Aorta (tissue), 5 donors: ENCODE results near the gene CATSPERD. TPM values are rescaled to one million over a fixed set of nuclear protein-coding genes. Genes with fewer than 3 reads are reported as not detected.

Source experiments
- ATAC-seq: fragments of 200-7000 bp; cut with Tn5 transposase; one replicate; pipeline ENCODE4 v1.9.1; 2022; ENCODE audit warnings: moderate library complexity; ENCODE audit not compliant: low FRiP score
- DNase-seq, 2 donors: peaks; one replicate each; pipeline ENCODE4 v3.0.0-alpha.2; 2020
- H3K27ac ChIP-seq, 2 donors: one replicate each; pipeline ENCODE4 v1.5.1; 2013; ENCODE audit warnings: low read length in 2 of 2, mild to moderate bottlenecking in 2 of 2, moderate library complexity in 2 of 2, control low read depth in 1 of 2, inconsistent platforms in 1 of 2, low read depth in 1 of 2
- H3K27me3 ChIP-seq, 2 donors: one replicate each; pipeline ENCODE4 v1.6.1; 2013; ENCODE audit warnings: control low read depth in 1 of 2, low read length in 1 of 2, mild to moderate bottlenecking in 1 of 2, moderate library complexity in 1 of 2; ENCODE audit not compliant: insufficient read depth in 2 of 2, control insufficient read depth in 1 of 2
- H3K36me3 ChIP-seq, 2 donors: one replicate each; pipeline ENCODE4 v1.6.1; 2013; ENCODE audit warnings: control low read depth in 1 of 2, low read length in 1 of 2, mild to moderate bottlenecking in 1 of 2; ENCODE audit not compliant: insufficient read depth in 2 of 2, control insufficient read depth in 1 of 2
- H3K4me1 ChIP-seq, 2 donors: one replicate each; pipeline ENCODE4 v1.6.1; 2013; ENCODE audit warnings: low read length in 2 of 2, control low read depth in 1 of 2, mild to moderate bottlenecking in 1 of 2, moderate library complexity in 1 of 2; ENCODE audit not compliant: insufficient read depth in 2 of 2, control insufficient read depth in 1 of 2
- H3K4me3 ChIP-seq, 2 donors: one replicate each; pipeline ENCODE4 v1.5.1; 2013; ENCODE audit warnings: low read length in 2 of 2, control low read depth in 1 of 2, mild to moderate bottlenecking in 1 of 2
- H3K9me3 ChIP-seq: one replicate; pipeline ENCODE4 v1.6.1; 2013; ENCODE audit warnings: mild to moderate bottlenecking, low read length; ENCODE audit not compliant: control insufficient read depth
- WGBS, 2 donors: extraction: QIAGEN DNeasy Blood & Tissue Kit; methylation state at CpG; one replicate each; pipeline ENCODE4 v1.1.7; 2013; 5-methylcytosine and 5-hydroxymethylcytosine counted together
- intact Hi-C, 2 donors: fragments of 100-400 bp; cut with DNase I; formaldehyde crosslinking; loops; one replicate each; pipeline versions ENCODE4 v1.14.2 to v1.15.0; 2022
- polyA plus RNA-seq, 2 donors: library from polyadenylated mRNA; stranded (reverse); fragments of 200-250 nt; gene quantifications; one replicate each; pipeline ENCODE4 v1.2.3, GENCODE V29; 2013
- total RNA-seq, 2 donors: library from RNA; stranded (reverse); fragmentation: NEBNext Ultra II Directional; extraction: Animal tissue kit (Norgen Biotek cat#: 25700); gene quantifications; one replicate each; pipeline ENCODE4 v1.2.1, GENCODE V29; 2021
- donor health status: healthy with polysubstance abuse.
- donor health status: Bipolar disorder and iron deficiency.
- donor health status: DM: no; HTN: no; CAD: no.
- donor health status: DM: no; HTN: no; CAD: no.
- donor health status: DM: yes; HTN: yes; CAD: no.

The CATSPERD gene
- total and polyA plus RNA-seq, 4 donors: not detected

DNA sequence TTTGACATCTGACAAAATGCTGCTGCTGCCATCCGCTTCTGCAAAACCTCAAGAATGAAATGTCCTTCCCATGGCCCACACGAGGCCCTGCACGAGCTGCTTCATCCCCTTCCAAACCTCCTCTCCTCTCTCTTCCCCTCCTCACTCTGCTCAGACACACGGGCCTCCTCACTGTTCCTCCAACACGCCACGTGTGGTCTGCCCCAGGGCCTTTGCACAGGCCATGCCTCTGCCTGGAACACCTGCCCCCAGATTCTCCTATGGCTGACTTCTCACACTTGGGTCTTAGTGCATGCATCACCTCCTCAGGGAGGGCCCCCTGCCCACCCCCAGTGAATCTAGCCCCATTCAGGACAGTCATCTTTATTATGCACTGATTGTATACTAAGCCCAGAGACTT, 100.3 kb downstream of the CATSPERD start:
- no peaks in the 10 kb centered on the region for H3K36me3 ChIP-seq
- WGBS, 2 donors: 57 to 73% methylated on average over 5 to 6 of the region's 6 CpGs
- no peak for ATAC-seq
- H3K4me3 ChIP-seq: no peak overlapping the region
- H3K4me1 ChIP-seq: no peaks in the 10 kb centered on the region
- H3K9me3 ChIP-seq: no peaks in the 10 kb centered on the region
- no peak overlapping the region for H3K27ac ChIP-seq
- no peak for DNase-seq
- intact Hi-C loops: no loop called here
- H3K27me3 ChIP-seq: no peaks in the 10 kb centered on the region

DNA sequence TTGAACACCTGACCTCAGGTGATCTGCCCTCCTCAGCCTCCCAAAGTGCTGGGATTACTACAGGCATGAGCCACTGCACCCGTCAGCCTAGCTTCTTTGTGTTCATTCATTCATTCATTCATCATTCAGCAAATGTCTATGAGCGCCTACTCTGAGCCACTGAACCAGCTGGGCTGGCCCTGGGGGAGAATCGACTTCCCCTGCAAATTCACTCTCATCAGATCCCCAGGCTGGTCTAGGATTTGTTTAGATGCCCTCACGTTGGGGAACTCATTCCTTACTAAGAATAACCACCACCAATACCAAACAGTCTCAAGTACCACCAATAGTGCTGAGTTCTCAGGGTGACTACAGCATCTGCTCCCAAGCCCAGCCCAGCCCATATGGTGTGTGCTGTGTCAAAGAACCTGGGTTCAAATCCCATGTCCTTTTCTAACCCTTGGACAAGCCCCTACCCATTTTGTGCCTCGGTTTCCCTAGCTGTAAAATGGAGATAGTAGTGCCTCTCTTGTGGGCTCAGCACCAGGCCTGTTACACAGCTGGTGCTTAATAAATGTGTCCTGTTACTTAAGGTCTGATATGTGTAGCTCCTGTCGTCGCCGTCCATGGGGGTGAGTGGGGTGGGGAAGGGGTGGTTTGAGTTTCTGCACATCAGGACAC, 101.2 kb downstream of the CATSPERD start:
- no peak for ATAC-seq
- intact Hi-C loops: no loop called here

DNA sequence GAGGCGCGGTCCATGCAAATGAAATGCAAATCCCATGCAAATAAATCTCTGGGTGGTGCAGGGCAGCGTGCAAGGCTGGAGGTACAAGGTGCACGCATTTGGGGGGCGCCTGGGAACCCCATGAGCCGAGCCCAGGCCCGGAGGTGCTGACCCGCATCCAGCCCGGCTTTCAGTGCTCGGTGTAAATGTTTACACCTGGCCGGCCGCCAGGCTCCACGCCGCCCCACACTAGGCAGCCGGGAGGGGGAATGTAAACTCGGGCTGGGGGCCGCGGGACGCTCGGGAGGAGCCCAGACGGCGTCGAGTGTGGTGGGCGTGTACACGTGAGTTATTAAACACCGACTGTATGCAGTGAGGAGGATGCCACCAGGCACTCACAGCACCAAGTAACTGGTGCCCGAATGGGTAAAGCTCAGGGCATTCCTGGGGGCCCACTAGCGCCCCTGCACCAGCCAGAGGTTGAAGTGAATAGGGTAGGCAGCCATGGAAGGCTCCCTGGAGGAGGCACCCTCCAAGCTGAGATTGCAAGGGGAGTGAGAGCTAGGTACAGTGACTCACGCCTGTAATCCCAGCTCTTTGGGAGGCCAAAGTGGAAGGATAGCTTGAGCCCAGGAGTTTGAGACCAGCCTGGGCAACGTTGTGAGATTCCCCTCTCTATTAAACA, 101.9 kb downstream of the CATSPERD start:
- DNase-seq: no peak
- H3K4me1 ChIP-seq: no peaks in the 10 kb centered on the region
- no peaks in the 10 kb centered on the region for H3K27me3 ChIP-seq
- H3K4me3 ChIP-seq: no peak overlapping the region
- H3K36me3 ChIP-seq: no peaks in the 10 kb centered on the region
- intact Hi-C loops: no loop called here
- WGBS, 2 donors: 17 to 21% methylated on average over 30 of the region's 30 CpGs
- ATAC-seq: no peak
- H3K27ac ChIP-seq: no peak overlapping the region
- no peaks in the 10 kb centered on the region for H3K9me3 ChIP-seq

More for the DNA sequence above, 101.2 kb downstream of the CATSPERD start:
- Histone ChIP-seq H3K4me3 (no peak overlapping the region), H3K4me1 (no peaks in the 10 kb centered on the region), H3K27ac (no peak overlapping the region), H3K36me3 (no peaks in the 10 kb centered on the region), H3K27me3 (no peaks in the 10 kb centered on the region), H3K9me3 (no peaks in the 10 kb centered on the region)
- WGBS, 2 donors: 43 to 53% methylated on average over 8 of the region's 8 CpGs
- DNase-seq: no peak

- WGBS, 2 donors: 79 to 82% methylated on average over 30 of the region's 30 CpGs
- intact Hi-C loops: no loop called here
- Histone ChIP-seq H3K36me3 (no peaks in the 10 kb centered on the region), H3K4me1 (no peaks in the 10 kb centered on the region), H3K27ac (no peak overlapping the region), H3K27me3 (peaks cover 0 to 2% of the 10 kb centered on the region in 2 donors), H3K9me3 (no peaks in the 10 kb centered on the region), H3K4me3 (no peak overlapping the region)
- DNase-seq (no peak), ATAC-seq (no peak)
Measured at GRCh38 chr19:5823579-5824281, 103.3 kb downstream of the CATSPERD start.

GRCh38 chr19:5824751-5825150, 104.3 kb downstream of the CATSPERD start:
- Histone ChIP-seq H3K4me3 (no peak overlapping the region), H3K36me3 (no peaks in the 10 kb centered on the region), H3K27ac (no peak overlapping the region), H3K9me3 (no peaks in the 10 kb centered on the region), H3K4me1 (no peaks in the 10 kb centered on the region), H3K27me3 (peaks cover 0 to 2% of the 10 kb centered on the region in 2 donors)
- intact Hi-C loops: no loop called here
- WGBS, 2 donors: 66 to 68% methylated on average over 10 of the region's 10 CpGs
- no peak for DNase-seq
- ATAC-seq: no peak

DNA sequence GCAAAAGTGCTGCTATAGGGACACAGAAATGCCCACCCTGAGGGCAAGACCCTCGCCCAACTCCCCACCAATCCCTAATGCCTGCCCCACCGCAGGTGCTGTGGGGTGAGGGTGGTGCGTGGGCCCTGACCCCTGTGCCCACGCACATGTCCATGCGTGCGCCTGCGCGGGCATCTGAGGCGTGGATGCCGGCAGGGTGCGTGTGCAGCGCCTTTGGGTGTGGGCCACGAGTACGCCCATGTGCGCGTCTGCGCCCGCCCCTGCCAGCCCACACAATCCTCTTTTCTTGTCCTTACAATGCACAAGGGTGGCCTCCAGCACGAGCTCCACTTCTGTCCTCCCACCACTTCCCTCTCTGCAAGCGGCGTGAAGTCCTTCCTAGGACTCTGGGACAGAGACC, 104.7 kb downstream of the CATSPERD start:
- Histone ChIP-seq H3K27ac (no peak overlapping the region), H3K27me3 (peaks cover 0 to 2% of the 10 kb centered on the region in 2 donors), H3K4me1 (no peaks in the 10 kb centered on the region), H3K4me3 (no peak overlapping the region), H3K36me3 (no peaks in the 10 kb centered on the region), H3K9me3 (no peaks in the 10 kb centered on the region)
- ATAC-seq (no peak), DNase-seq (no peak)
- intact Hi-C loops: no loop called here
- WGBS, 2 donors: 90 to 92% methylated on average over 21 of the region's 21 CpGs

- no peaks in the 10 kb centered on the region for H3K9me3 ChIP-seq
- no peak for ATAC-seq
- H3K4me3 ChIP-seq: no peak overlapping the region
- no peaks in the 10 kb centered on the region for H3K4me1 ChIP-seq
- WGBS, 2 donors: 14 to 16% methylated on average over 24 of the region's 24 CpGs
- H3K27me3 ChIP-seq: peaks cover 0 to 2% of the 10 kb centered on the region in 2 donors
- no peak overlapping the region for H3K27ac ChIP-seq
- intact Hi-C loops: no loop called here
- H3K36me3 ChIP-seq: no peaks in the 10 kb centered on the region
- no peak for DNase-seq
Measured at GRCh38 chr19:5826531-5827341, 106.3 kb downstream of the CATSPERD start.

- Histone ChIP-seq H3K27me3 (peaks cover 0 to 2% of the 10 kb centered on the region in 2 donors), H3K36me3 (no peaks in the 10 kb centered on the region), H3K4me1 (no peaks in the 10 kb centered on the region), H3K4me3 (peak overlapping the region in 1 of 2 donors; percentile 12), H3K9me3 (no peaks in the 10 kb centered on the region), H3K27ac (no peak overlapping the region)
- WGBS, 2 donors: 13 to 41% methylated on average over 9 to 37 of the region's 37 CpGs
- DNase-seq: no peak
- intact Hi-C loops: no loop called here
- no peak for ATAC-seq
Measured at GRCh38 chr19:5827342-5827890, 107.0 kb downstream of the CATSPERD start.
